GM19324 (cell line): ENCODE data around the gene COX6B2.

Source experiments
- ATAC-seq: cut with Tn5 transposase; IDR thresholded peaks from one replicate; pipeline ENCODE4 v1.9.1; 2021; ENCODE audit warnings: mild to moderate bottlenecking, moderate library complexity; ENCODE audit not compliant: unreplicated experiment, low FRiP score

Gene COX6B2

GRCh38 chr19:55362990-55363716 is 8.6 kb upstream of the COX6B2 start, which contains the start of gene GARIN5B:
Gene GARIN5B, minus strand, starts transcription at chr19:55363260. Its CDS starts 194 bp downstream, at chr19:55363066.
- no peak for ATAC-seq

- ATAC-seq: no peak
Observed at GRCh38 chr19:55362174-55362989, 7.9 kb upstream of the COX6B2 start.

DNA sequence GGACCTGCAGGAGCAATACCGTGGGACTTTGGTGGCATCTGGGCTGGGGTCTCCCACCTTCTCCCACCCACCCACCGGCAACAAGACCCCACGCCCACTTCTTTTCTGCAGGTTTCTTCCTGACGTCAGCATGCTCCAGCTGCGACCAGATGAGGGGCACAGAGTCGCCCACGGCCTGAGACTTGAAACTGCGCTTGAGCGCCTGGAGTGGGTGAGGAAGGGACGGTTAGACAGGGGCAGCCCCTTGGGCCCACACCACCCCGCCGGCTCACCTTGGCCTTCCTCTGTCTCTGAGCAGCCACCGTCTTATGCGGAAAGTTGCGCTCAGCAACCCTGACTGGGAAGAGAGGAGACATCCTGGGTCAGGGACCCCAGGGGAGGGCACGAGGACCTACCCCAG is 6.4 kb upstream of the COX6B2 start:
- ATAC-seq: no peak

GRCh38 chr19:55358943-55359908 is 4.7 kb upstream of the COX6B2 start:
- ATAC-seq: no peak

GRCh38 chr19:55358493-55358892 is 4.0 kb upstream of the COX6B2 start:
- no peak for ATAC-seq

- ATAC-seq: no peak
Observed at GRCh38 chr19:55355213-55355821, 798 bp upstream of the COX6B2 start.

GRCh38 chr19:55353803-55354697 is 469 bp downstream of the COX6B2 start:
- no peak for ATAC-seq

DNA sequence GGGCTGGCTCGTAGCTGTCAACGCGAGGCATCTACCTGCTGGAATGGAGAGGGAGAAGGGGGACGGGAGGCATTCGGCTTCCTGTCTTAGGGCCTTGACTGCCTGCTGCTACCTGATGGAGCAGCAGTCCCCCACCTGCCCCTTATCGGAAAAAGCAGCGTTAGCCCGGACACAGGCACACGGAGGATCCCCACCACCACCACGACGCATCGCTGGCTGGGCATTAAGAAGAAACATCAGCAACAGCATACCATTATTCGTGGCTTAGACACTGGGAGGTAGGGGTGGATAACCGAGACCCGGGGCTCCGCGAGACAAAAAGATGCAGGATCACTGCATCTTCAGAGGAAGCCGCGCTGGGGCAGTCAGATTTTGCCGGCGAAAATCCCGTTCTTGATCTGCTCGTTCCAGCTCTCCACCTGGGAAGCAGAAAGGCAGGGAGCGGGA is 1.1 kb downstream of the COX6B2 start:
- ATAC-seq: no peak

DNA sequence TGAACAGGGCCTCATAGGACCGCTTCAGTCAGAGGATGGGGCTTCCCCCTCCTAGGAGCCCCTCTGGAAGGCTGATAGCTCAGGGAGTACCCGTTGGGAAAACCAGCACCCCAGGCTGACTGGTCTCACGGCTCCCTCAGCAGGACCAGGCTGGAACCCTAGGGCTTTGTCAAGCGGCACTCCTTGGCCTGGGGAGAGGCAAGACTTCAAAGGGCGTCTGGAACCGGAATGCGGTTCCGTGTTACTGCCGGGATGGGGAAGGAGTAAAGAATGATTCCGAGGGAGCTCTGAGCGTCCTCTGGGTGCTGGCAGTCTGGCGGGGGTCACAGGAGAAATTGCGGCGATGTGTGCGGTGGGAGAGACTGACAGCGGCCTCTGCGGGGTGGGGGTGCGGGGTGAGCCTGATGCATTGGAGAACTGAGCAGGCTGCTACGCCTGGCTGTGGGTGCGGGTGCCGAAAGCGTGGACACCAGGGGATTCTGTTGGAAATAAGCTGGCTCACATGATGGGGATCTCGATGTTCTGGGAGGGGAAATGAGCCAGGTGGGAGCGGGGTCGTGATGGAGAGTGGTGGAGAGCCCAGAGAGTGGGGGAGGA is 1.9 kb downstream of the COX6B2 start:
- ATAC-seq: no peak

GRCh38 chr19:55352040-55352439 is 2.5 kb downstream of the COX6B2 start:
- no peak for ATAC-seq

DNA sequence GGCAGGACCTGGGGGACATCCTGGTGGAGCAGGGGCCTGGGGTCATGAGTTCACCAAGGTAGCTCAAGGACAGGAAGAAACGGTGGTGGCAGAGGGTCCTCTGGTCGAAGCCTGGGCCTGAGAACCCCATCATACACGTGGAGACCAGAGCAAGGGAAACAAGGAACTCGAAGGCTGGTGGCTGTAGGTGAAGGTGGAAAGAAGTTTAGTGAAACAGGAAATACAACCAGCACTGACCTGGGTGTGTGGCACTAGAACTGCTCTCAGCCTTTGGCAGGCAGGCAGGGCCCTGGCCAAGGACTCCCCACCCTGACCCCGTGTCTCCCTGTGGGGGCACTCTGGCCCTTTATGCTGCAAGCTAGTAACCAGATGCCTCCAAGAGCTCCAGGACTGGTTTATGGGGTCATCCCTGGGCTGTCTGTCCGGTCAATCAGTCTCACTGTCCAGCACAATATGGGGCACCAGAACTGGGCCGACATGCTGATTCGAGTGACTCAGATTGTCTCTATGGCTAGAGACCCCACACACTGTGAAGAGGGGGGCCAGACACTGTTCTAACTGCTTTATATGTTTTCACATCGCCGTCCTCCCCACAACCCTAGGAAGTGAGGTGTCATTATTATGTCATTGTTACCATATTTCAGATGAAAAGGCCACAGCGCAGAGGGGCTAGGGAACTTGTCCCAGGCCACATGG is 3.8 kb downstream of the COX6B2 start:
- no peak for ATAC-seq

DNA sequence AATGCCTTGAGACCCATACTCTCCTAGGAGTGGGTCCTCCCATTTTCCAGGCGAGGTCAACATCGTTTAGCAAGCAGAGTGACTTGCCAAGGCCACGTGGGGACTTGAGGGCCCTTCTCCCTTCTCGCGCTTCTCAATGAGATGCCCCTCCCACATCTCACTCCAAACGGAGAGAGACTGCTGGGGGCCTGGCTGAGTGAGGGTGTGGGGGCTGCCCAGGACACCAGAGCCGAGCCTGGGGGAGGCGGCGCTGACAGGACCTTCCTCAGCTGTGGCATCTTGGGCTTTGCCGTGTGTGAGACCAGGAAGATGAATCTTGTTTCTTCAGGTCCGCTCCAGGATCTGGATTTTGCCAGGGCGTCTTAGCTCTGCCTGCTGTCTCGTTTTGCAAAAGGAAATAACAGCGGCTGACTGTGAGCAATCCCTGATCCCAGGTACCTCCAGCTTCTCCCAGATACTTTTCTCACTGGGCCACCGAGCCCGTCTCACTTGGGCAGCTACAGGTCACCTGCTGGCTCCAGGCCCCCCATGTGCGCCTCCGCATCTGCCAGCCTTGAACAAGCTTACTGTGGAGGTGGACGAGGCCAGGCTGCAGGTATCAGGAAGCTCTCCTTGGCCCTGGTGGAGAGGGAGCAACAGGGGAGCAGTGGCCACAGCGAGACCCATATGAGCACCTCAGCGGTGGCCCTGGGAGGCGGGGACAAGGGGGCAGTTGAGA is 6.0 kb downstream of the COX6B2 start:
- ATAC-seq: no peak

GRCh38 chr19:55347442-55348009 is 7.0 kb downstream of the COX6B2 start:
- no peak for ATAC-seq

GRCh38 chr19:55346725-55347441 is 7.6 kb downstream of the COX6B2 start:
- ATAC-seq: no peak

GRCh38 chr19:55345818-55346724 is 8.4 kb downstream of the COX6B2 start:
- ATAC-seq: no peak
